ENCODE measurements around the gene DHRS4L2.
A peak's percentile ranks its signal among the peaks of the same experiment; 100 is the strongest.
"Not testable (repeated sequence)": the region's sequence is repeated elsewhere in the genome, so short reads cannot be mapped to it uniquely, and the experiment has no call there.

Gene DHRS4L2

DNA sequence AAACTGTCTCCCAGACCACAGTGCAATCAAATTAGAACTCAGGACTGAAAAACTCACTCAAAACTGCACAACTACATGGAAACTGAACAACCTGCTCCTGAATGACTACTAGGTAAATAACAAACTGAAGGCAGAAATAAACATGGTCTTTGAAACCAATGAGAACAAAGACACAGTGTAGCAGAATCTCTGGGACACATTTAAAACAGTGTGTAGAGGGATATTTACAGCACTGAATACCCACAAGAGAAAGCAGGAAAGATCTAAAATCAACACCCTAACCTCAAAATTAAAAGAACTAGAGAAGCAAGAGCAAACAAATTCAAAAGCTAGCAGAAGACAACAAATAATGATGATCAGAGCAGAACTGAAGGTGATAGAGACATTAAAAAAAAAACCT lies 14.7 kb upstream of the DHRS4L2 start:
- not testable (repeated sequence) for DNase-seq

- not testable (repeated sequence) for DNase-seq
Observed at GRCh38 chr14:23977208-23977607, 11.5 kb upstream of the DHRS4L2 start.

GRCh38 chr14:23981951-23982813 lies 6.5 kb upstream of the DHRS4L2 start:
- DNase-seq: not testable (repeated sequence)

- DNase-seq: no peak
Observed at GRCh38 chr14:23984891-23985602, 3.7 kb upstream of the DHRS4L2 start.

- DNase-seq: peak; percentile 31
Observed at GRCh38 chr14:23988223-23988606, 514 bp upstream of the DHRS4L2 start.

DNA sequence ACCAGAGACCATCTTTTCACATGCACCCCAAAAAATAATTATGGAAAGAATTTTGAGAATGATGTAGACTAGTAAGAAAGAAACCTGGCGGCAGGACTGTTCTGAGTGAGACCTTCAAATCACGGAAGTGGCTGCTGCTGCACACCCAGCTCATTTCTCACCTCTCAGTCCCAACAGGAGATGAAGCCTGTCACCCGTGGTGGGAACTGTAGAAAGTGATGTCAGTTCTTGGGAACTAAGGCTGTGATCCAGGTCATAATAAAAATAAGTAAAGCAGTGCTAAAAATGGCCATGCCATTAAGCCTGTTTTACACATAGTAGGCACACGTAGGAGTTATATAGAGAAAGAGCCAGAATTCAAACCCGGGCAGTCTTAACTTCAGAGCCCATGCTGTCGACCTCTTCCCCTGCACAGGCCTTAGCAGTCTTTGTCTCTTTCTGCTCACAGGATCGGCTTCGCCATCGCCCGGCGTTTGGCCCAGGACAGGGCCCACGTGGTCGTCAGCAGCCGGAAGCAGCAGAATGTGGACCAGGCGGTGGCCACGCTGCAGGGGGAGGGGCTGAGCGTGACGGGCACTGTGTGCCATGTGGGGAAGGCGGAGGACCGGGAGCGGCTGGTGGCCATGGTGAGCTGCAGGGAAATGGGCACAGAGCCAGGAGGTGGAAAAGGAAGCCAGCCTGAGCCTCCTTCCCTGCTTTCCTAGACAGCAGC lies 1.2 kb downstream of the DHRS4L2 start:
- DNase-seq: not testable (repeated sequence)

- DNase-seq: not testable (repeated sequence)
Observed at GRCh38 chr14:23990961-23991360, 2.2 kb downstream of the DHRS4L2 start.

- DNase-seq: not testable (repeated sequence)
Observed at GRCh38 chr14:23993042-23993441, 4.3 kb downstream of the DHRS4L2 start.

DNA sequence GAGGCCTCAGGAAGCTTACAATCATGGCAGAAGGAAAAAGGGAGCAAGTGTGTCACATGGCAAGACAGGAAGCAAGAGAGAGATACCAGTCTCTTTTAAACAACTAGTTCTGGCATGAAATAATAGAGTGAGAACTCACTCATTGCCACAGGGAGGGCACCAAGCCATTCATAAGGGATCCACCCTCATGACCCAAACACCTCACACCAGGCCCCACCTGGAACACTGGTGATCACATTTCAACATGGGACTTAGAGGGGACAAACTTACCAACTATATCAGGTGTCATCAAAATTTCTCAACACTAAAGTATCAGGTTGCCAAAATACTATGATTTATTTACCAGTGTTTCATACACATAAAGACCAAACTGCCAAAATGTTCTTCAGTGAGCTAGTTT lies 7.3 kb downstream of the DHRS4L2 start:
- DNase-seq: not testable (repeated sequence)

DNA sequence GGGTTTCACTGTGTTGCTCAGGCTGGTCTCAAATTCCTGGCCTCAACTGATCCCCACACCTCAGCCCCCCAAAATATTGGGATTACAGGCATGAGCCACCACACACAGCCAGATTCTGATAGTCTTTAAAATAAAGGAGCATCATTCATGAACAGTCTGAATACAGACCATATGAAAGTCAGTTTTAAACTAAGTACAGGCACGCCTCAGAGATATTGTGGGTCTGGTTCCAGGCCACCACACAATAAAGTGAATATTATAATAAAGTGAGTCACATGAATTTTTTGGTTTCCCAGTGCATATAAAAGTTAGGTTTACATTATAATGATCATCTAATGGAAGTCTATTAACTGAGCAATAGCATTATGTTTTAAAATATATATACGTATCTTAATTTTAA lies 8.1 kb downstream of the DHRS4L2 start:
- not testable (repeated sequence) for DNase-seq

GRCh38 chr14:23999640-24000039 lies 10.9 kb downstream of the DHRS4L2 start:
- DNase-seq: not testable (repeated sequence)

DNA sequence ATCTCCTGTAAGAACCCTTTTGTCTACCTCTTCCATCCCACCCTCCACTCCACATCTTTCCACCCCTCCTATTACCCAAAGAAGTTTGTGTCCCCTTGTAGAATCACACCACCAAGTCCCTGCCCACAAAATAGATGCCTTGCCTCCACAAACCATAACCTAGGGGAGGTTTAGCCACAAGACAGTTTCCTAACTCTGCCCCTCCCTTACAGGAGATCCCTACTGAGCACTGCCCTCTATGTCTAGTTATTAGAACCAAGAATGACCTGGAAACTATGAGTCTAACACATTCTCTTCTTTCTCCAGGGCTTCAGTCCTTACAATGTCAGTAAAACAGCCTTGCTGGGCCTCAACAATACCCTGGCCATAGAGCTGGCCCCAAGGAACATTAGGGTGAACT lies 12.3 kb downstream of the DHRS4L2 start:
- not testable (repeated sequence) for DNase-seq

DNA sequence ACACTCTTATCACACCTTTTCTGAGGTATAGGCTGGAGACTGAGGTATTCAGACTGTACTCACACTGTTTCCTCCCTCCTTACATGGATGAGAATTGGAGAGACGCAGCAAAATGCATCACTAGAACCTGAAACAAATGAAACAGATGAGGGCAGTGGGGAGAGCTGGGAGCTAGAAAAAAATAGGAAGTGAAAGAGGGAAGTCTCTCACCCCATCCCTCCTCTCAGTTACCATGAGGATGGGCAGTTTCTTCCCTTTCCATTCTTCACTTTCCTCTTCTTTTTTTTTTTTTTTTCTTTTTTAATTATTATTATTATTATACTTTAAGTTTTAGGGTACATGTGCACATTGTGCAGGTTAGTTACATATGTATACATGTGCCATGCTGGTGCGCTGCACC lies 12.9 kb downstream of the DHRS4L2 start:
- not testable (repeated sequence) for DNase-seq

GRCh38 chr14:24006471-24006816 lies 17.7 kb downstream of the DHRS4L2 start:
- not testable (repeated sequence) for DNase-seq

GRCh38 chr14:24006817-24007652 lies 18.3 kb downstream of the DHRS4L2 start:
- peak; percentile 87 for DNase-seq

- no peak for DNase-seq
Observed at GRCh38 chr14:24011051-24011450, 22.3 kb downstream of the DHRS4L2 start.

DNA sequence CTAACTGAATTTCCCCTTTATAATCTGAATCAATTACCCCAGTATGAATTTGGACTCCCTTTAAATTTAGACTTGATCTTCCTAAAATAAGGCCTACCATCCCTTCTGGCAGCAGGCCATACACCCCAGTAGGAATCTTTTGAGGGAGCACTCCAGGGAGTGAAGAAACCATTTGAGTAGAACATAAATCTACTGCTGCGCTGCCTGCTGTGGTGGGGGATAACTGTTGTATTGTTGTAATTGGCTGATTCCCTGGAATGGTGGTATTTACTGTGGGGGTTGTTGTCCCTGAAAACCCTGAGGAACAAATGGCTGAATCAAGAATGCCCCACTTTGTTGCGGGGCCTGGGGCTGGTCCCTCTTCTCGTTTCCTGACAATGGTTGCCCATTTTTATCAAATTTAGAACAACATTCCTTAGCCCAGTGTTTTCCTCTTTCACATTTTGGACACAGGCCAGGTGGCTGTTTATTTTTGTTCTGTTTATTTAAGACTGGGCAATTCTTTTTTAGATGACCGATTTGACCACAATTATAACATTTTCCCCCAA lies 24.1 kb downstream of the DHRS4L2 start:
- DNase-seq: not testable (repeated sequence)

- peak; percentile 77 for DNase-seq
Observed at GRCh38 chr14:24013654-24014514, 25.2 kb downstream of the DHRS4L2 start.

DNA sequence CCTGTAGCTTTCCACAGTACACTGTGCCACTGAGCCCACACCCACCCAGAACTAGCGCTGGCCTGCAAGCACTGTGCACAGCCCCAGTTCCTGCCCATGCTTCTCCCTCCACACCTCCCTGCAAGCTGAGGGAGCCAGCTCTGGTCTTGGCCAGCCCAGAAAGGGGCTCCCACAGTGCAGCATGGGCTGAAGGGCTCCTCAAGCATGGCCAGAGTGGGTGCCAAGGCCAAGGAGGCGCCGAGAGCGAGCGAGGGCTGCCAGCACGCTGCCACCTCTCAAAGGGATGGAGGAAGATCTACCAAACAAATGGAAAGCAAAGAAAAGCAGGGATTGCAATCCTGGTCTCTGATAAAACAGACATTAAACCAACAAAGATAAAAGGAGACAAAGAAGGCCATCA lies 27.0 kb downstream of the DHRS4L2 start:
- not testable (repeated sequence) for DNase-seq

- DNase-seq: not testable (repeated sequence)
Observed at GRCh38 chr14:24018978-24019377, 30.2 kb downstream of the DHRS4L2 start.

GRCh38 chr14:24019944-24020343 lies 31.2 kb downstream of the DHRS4L2 start:
- not testable (repeated sequence) for DNase-seq
